ENCODE data around the gene ZNF598. TPM values are rescaled to one million over a fixed set of nuclear protein-coding genes. Genes with fewer than 3 reads are reported as not detected.

The ZNF598 gene
- total and polyA plus RNA-seq, 10 of the 15 experiments (the other 5 are each of a cell fraction or from before 2014, with no cell fraction given) = 0.08 to 74.0 (median 14.4) TPM

DNA sequence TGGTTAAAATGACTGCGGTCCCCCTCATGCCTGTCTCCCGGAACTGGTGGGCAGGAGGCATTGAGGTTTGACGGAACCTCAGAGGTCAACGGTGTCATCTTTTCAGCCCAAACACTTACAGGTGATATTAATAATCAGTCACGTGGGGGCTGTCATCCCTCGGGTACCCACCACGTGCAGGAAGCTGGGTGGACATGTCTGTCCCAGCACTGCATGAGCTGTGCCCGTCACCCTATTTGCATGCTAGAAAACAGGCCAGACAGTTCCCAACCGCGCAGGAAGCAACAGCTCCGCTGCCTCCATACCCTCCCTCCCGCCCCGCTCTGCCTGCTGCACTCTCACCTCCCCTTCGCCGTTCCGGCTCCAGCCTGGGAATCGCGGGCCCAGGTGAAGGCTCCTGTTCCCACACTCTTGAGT lies 18.5 kb downstream of the ZNF598 start (continued):
- TF ChIP-seq IRF3 (IDR thresholded peaks at IDR 0.05) = no peak
- no peak for TF ChIP-seq FOXK2 (IDR thresholded peaks at IDR 0.05)
- 0 out of 2 replicates have a peak, but pooled peaks have one; percentile 23 for TF ChIP-seq TAF1 (IDR thresholded peaks at IDR 0.05; ENCODE audit: borderline replicate concordance, low read depth, low read length)
- TF ChIP-seq NR2C1 (IDR thresholded peaks at IDR 0.05) = no peak
- peak; percentile 2 for TF ChIP-seq SP1 (IDR thresholded peaks at IDR 0.05; ENCODE audit: low read depth, low read length)
- TF ChIP-seq, protein P1, sequence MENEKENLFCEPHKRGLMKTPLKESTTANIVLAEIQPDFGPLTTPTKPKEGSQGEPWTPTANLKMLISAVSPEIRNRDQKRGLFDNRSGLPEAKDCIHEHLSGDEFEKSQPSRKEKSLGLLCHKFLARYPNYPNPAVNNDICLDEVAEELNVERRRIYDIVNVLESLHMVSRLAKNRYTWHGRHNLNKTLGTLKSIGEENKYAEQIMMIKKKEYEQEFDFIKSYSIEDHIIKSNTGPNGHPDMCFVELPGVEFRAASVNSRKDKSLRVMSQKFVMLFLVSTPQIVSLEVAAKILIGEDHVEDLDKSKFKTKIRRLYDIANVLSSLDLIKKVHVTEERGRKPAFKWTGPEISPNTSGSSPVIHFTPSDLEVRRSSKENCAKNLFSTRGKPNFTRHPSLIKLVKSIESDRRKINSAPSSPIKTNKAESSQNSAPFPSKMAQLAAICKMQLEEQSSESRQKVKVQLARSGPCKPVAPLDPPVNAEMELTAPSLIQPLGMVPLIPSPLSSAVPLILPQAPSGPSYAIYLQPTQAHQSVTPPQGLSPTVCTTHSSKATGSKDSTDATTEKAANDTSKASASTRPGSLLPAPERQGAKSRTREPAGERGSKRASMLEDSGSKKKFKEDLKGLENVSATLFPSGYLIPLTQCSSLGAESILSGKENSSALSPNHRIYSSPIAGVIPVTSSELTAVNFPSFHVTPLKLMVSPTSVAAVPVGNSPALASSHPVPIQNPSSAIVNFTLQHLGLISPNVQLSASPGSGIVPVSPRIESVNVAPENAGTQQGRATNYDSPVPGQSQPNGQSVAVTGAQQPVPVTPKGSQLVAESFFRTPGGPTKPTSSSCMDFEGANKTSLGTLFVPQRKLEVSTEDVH (IDR thresholded peaks at IDR 0.05; ENCODE audit: low read depth, partially characterized antibody) = no peak
- no peak for TF ChIP-seq ZBED1 (IDR thresholded peaks at IDR 0.05; ENCODE audit: borderline replicate concordance)
- TF ChIP-seq PBX3 (IDR thresholded peaks at IDR 0.05; ENCODE audit: insufficient replicate concordance, low read depth, low read length) = peak; percentile 68
- 0 out of 3 replicates have a peak, but pooled peaks of 1 of the 2 experiments have one; percentile 10 for TF ChIP-seq EGR1 (IDR thresholded peaks at IDR 0.05; ENCODE audit: borderline replicate concordance in 1 of 2, low read depth in 2 of 2, low read length in 2 of 2)
- TF ChIP-seq CBX3 (IDR thresholded peaks at IDR 0.05; ENCODE audit: borderline replicate concordance, low read depth) = no peak
- TF ChIP-seq CREB1 (IDR thresholded peaks at IDR 0.05; ENCODE audit: low read depth) = no peak
- no peak for TF ChIP-seq SMC3 (IDR thresholded peaks at IDR 0.05; ENCODE audit: borderline replicate concordance, low read length)
- TF ChIP-seq, protein P2, sequence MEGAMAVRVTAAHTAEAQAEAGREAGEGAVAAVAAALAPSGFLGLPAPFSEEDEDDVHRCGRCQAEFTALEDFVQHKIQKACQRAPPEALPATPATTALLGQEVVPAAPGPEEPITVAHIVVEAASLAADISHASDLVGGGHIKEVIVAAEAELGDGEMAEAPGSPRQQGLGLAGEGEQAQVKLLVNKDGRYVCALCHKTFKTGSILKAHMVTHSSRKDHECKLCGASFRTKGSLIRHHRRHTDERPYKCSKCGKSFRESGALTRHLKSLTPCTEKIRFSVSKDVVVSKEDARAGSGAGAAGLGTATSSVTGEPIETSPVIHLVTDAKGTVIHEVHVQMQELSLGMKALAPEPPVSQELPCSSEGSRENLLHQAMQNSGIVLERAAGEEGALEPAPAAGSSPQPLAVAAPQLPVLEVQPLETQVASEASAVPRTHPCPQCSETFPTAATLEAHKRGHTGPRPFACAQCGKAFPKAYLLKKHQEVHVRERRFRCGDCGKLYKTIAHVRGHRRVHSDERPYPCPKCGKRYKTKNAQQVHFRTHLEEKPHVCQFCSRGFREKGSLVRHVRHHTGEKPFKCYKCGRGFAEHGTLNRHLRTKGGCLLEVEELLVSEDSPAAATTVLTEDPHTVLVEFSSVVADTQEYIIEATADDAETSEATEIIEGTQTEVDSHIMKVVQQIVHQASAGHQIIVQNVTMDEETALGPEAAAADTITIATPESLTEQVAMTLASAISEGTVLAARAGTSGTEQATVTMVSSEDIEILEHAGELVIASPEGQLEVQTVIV (IDR thresholded peaks at IDR 0.05; ENCODE audit: borderline replicate concordance, partially characterized antibody) = no peak
- no peak for TF ChIP-seq TCF3 (IDR thresholded peaks at IDR 0.05; ENCODE audit: borderline replicate concordance, insufficient read depth, low read depth, low read length)
- TF ChIP-seq, protein P3, sequence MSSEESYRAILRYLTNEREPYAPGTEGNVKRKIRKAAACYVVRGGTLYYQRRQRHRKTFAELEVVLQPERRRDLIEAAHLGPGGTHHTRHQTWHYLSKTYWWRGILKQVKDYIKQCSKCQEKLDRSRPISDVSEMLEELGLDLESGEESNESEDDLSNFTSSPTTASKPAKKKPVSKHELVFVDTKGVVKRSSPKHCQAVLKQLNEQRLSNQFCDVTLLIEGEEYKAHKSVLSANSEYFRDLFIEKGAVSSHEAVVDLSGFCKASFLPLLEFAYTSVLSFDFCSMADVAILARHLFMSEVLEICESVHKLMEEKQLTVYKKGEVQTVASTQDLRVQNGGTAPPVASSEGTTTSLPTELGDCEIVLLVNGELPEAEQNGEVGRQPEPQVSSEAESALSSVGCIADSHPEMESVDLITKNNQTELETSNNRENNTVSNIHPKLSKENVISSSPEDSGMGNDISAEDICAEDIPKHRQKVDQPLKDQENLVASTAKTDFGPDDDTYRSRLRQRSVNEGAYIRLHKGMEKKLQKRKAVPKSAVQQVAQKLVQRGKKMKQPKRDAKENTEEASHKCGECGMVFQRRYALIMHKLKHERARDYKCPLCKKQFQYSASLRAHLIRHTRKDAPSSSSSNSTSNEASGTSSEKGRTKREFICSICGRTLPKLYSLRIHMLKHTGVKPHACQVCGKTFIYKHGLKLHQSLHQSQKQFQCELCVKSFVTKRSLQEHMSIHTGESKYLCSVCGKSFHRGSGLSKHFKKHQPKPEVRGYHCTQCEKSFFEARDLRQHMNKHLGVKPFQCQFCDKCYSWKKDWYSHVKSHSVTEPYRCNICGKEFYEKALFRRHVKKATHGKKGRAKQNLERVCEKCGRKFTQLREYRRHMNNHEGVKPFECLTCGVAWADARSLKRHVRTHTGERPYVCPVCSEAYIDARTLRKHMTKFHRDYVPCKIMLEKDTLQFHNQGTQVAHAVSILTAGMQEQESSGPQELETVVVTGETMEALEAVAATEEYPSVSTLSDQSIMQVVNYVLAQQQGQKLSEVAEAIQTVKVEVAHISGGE (CRISPR knock-in tag; IDR thresholded peaks at IDR 0.05) = no peak
- no peak for TF ChIP-seq YBX1 (IDR thresholded peaks at IDR 0.05)
- TF ChIP-seq HDGF (IDR thresholded peaks at IDR 0.05) = no peak
- no peak for TF ChIP-seq DPF2 (IDR thresholded peaks at IDR 0.05)
- no peak for TF ChIP-seq ESRRA (IDR thresholded peaks at IDR 0.05; ENCODE audit: low read length)
- peak; percentile 7; the same call in 1 of the 2 replicates for TF ChIP-seq HCFC1 (IDR thresholded peaks at IDR 0.05; ENCODE audit: low read length)
- no peak for TF ChIP-seq EZH2 (IDR thresholded peaks at IDR 0.05; ENCODE audit: borderline replicate concordance, control insufficient read depth, low read depth, low read length)
